ENCODE results near the gene UST.

GRCh38 chr6:148866657-148867268 lies 119.9 kb downstream of the UST start:
- TF ChIP-seq CTCF (IDR thresholded peaks at IDR 0.05 in 4 of 5, conservative IDR thresholded peaks at IDR 0.05 in 1 of 5) (no peak), POLR2A (IDR thresholded peaks at IDR 0.05) (no peak)

Measured in gastrocnemius medialis (tissue), 4 donors.